Activated CD4-positive, alpha-beta T cell treated with anti-CD3 and anti-CD28 coated beads, Interleukin-2, amount 10 ng/mL, durations not matched to agents 7 days and 5 days (primary cell): Measurements from ENCODE around the gene GADL1. TPM values are rescaled to one million over a fixed set of nuclear protein-coding genes. Genes with fewer than 3 reads are reported as not detected.

Experiments used
- CTCF ChIA-PET: fragments of 350-600 bp; sonication (Branson Sonifier 250); formaldehyde crosslinking; loops from one replicate; lab custom pipeline; 2021; ENCODE audit warnings: antibody characterized with exemption; lab: Charles Lee
- POLR2A ChIA-PET: fragments of 350-600 bp; sonication (Branson Sonifier 250); formaldehyde crosslinking; loops from one replicate; lab custom pipeline; 2021; ENCODE audit warnings: antibody characterized with exemption; lab: Charles Lee
- DNase-seq: peaks from one replicate; pipeline ENCODE4 v3.0.0-alpha.2; 2020
- H3K27ac Mint-ChIP-seq: one replicate; pipeline ENCODE4 v1.8.0; 2021; ENCODE audit warnings: mild to moderate bottlenecking, moderate library complexity, mixed read lengths
- H3K27me3 Mint-ChIP-seq: one replicate; pipeline ENCODE4 v1.8.0; 2021; ENCODE audit warnings: mixed read lengths
- H3K36me3 Mint-ChIP-seq: one replicate; pipeline ENCODE4 v1.8.0; 2021; ENCODE audit warnings: low read depth, mixed read lengths
- H3K4me1 Mint-ChIP-seq: one replicate; pipeline ENCODE4 v1.8.0; 2021; ENCODE audit warnings: mixed read lengths
- H3K4me3 Mint-ChIP-seq: one replicate; pipeline ENCODE4 v1.8.0; 2021; ENCODE audit warnings: mild to moderate bottlenecking, moderate library complexity, mixed read lengths
- H3K9me3 Mint-ChIP-seq: one replicate; pipeline ENCODE4 v1.8.0; 2021; ENCODE audit warnings: mixed read lengths
- total RNA-seq, 2 experiments: library from RNA; stranded (reverse); gene quantifications; one replicate each; pipeline ENCODE4 v1.2.3, GENCODE V29; 2021

GADL1 gene
- total RNA-seq, 2 experiments from 2014 or later = not detected

- Mint-ChIP-seq H3K9me3 (peaks cover 23% of the 10 kb centered on the region), H3K4me1 (peaks cover 4% of the 10 kb centered on the region), H3K36me3 (peaks cover 47% of the 10 kb centered on the region), H3K27ac (no peak overlapping the region), H3K27me3 (no peaks in the 10 kb centered on the region), H3K4me3 (no peak overlapping the region)
- ChIA-PET CTCF (interaction anchor here (3.1 kb wide), 1 partner anchor 10 kb away, joined by 10 read pairs; no protein-coding TSS in a partner anchor), POLR2A (no interaction called here)
- no peak for DNase-seq
Measured at GRCh38 chr3:30702828-30703397, 191.5 kb downstream of the GADL1 start.

- Mint-ChIP-seq H3K27me3 (no peaks in the 10 kb centered on the region), H3K9me3 (peaks cover 23% of the 10 kb centered on the region), H3K4me1 (peaks cover 4% of the 10 kb centered on the region), H3K27ac (no peak overlapping the region), H3K4me3 (no peak overlapping the region), H3K36me3 (peaks cover 54% of the 10 kb centered on the region)
- ChIA-PET CTCF (interaction anchor here (3.1 kb wide), 1 partner anchor 9 kb away, joined by 10 read pairs; no protein-coding TSS in a partner anchor), POLR2A (no interaction called here)
- no peak for DNase-seq
Measured at GRCh38 chr3:30702038-30702827, 192.2 kb downstream of the GADL1 start.

GRCh38 chr3:30700702-30701321 is 193.6 kb downstream of the GADL1 start:
- Mint-ChIP-seq H3K9me3 (peaks cover 17% of the 10 kb centered on the region), H3K36me3 (peaks cover 67% of the 10 kb centered on the region), H3K27ac (no peak overlapping the region), H3K4me1 (peaks cover 4% of the 10 kb centered on the region), H3K4me3 (no peak overlapping the region), H3K27me3 (no peaks in the 10 kb centered on the region)
- DNase-seq = no peak
- ChIA-PET POLR2A (no interaction called here), CTCF (no interaction called here)

- DNase-seq = no peak
- Mint-ChIP-seq H3K9me3 (peaks cover 17% of the 10 kb centered on the region), H3K36me3 (peaks cover 76% of the 10 kb centered on the region), H3K4me1 (peaks cover 8% of the 10 kb centered on the region), H3K4me3 (no peak overlapping the region), H3K27ac (peak overlapping the region; percentile 16), H3K27me3 (no peaks in the 10 kb centered on the region)
- CTCF ChIA-PET = no interaction called here
- POLR2A ChIA-PET = no interaction called here
Measured at GRCh38 chr3:30699927-30700326, 194.5 kb downstream of the GADL1 start.

- ChIA-PET CTCF (no interaction called here), POLR2A (no interaction called here)
- Mint-ChIP-seq H3K4me3 (no peak overlapping the region), H3K36me3 (peaks cover 82% of the 10 kb centered on the region), H3K27ac (no peak overlapping the region), H3K4me1 (peaks cover 15% of the 10 kb centered on the region), H3K27me3 (no peaks in the 10 kb centered on the region), H3K9me3 (peaks cover 13% of the 10 kb centered on the region)
- no peak for DNase-seq
Measured at GRCh38 chr3:30698549-30698948, 195.9 kb downstream of the GADL1 start.

- no peak overlapping the region for H3K4me3 Mint-ChIP-seq
- DNase-seq = no peak
- peaks cover 82% of the 10 kb centered on the region for H3K36me3 Mint-ChIP-seq
- H3K27me3 Mint-ChIP-seq = no peaks in the 10 kb centered on the region
- CTCF ChIA-PET = interaction anchor here (0.6 to 1.1 kb wide), 3 partner anchors 12 to 262 kb away, joined by 3 to 5 read pairs (median 3); no protein-coding TSS in a partner anchor
- POLR2A ChIA-PET = no interaction called here
- no peaks in the 10 kb centered on the region for H3K9me3 Mint-ChIP-seq
- H3K4me1 Mint-ChIP-seq = peaks cover 30% of the 10 kb centered on the region
- no peak overlapping the region for H3K27ac Mint-ChIP-seq
Measured at GRCh38 chr3:30696896-30697295, 197.6 kb downstream of the GADL1 start.

GRCh38 chr3:30696403-30696819 is 198.1 kb downstream of the GADL1 start:
- Mint-ChIP-seq H3K4me3 (no peak overlapping the region), H3K27ac (no peak overlapping the region), H3K9me3 (no peaks in the 10 kb centered on the region), H3K36me3 (peaks cover 82% of the 10 kb centered on the region), H3K4me1 (peaks cover 30% of the 10 kb centered on the region), H3K27me3 (no peaks in the 10 kb centered on the region)
- CTCF ChIA-PET = interaction anchor here (1.1 to 1.3 kb wide), 3 partner anchors 11 to 35 kb away, joined by 3 to 5 read pairs (median 3); no protein-coding TSS in a partner anchor
- DNase-seq = no peak
- POLR2A ChIA-PET = no interaction called here

GRCh38 chr3:30695302-30696061 is 199.0 kb downstream of the GADL1 start:
- H3K4me1 Mint-ChIP-seq = peaks cover 36% of the 10 kb centered on the region
- POLR2A ChIA-PET = no interaction called here
- H3K36me3 Mint-ChIP-seq = peaks cover 84% of the 10 kb centered on the region
- CTCF ChIA-PET = interaction anchor here (0.6 to 1.3 kb wide), 5 partner anchors 10 to 431 kb away, joined by 3 to 5 read pairs (median 3); no protein-coding TSS in a partner anchor
- no peak overlapping the region for H3K4me3 Mint-ChIP-seq
- DNase-seq = no peak
- no peak overlapping the region for H3K27ac Mint-ChIP-seq
- no peaks in the 10 kb centered on the region for H3K9me3 Mint-ChIP-seq
- H3K27me3 Mint-ChIP-seq = no peaks in the 10 kb centered on the region

GRCh38 chr3:30694668-30695067 is 199.8 kb downstream of the GADL1 start:
- H3K9me3 Mint-ChIP-seq = no peaks in the 10 kb centered on the region
- ChIA-PET POLR2A (interaction anchor here (0.7 kb wide), 1 partner anchor 64 kb away, joined by 7 read pairs; no protein-coding TSS in a partner anchor), CTCF (interaction anchor here (0.6 to 2.2 kb wide), 8 partner anchors 12 to 429 kb away, joined by 3 to 11 read pairs (median 4); no protein-coding TSS in a partner anchor)
- H3K27me3 Mint-ChIP-seq = no peaks in the 10 kb centered on the region
- H3K27ac Mint-ChIP-seq = peak overlapping the region; percentile 36
- DNase-seq = no peak
- H3K4me3 Mint-ChIP-seq = no peak overlapping the region
- peaks cover 87% of the 10 kb centered on the region for H3K36me3 Mint-ChIP-seq
- peaks cover 43% of the 10 kb centered on the region for H3K4me1 Mint-ChIP-seq

- H3K4me3 Mint-ChIP-seq = no peak overlapping the region
- H3K4me1 Mint-ChIP-seq = peaks cover 48% of the 10 kb centered on the region
- CTCF ChIA-PET = interaction anchor here (0.6 to 2.2 kb wide), 18 partner anchors 9 to 603 kb away, joined by 3 to 11 read pairs (median 4); partner anchors contain the start of gene TGFBR2
- peaks cover 90% of the 10 kb centered on the region for H3K36me3 Mint-ChIP-seq
- DNase-seq = no peak
- H3K27ac Mint-ChIP-seq = peak overlapping the region; percentile 36
- H3K9me3 Mint-ChIP-seq = no peaks in the 10 kb centered on the region
- POLR2A ChIA-PET = interaction anchor here (0.7 kb wide), 1 partner anchor 63 kb away, joined by 7 read pairs; no protein-coding TSS in a partner anchor
- H3K27me3 Mint-ChIP-seq = no peaks in the 10 kb centered on the region
Measured at GRCh38 chr3:30694148-30694547, 200.3 kb downstream of the GADL1 start.

- H3K36me3 Mint-ChIP-seq = peaks cover 90% of the 10 kb centered on the region
- H3K9me3 Mint-ChIP-seq = no peaks in the 10 kb centered on the region
- peak overlapping the region; percentile 70 for H3K27ac Mint-ChIP-seq
- DNase-seq = peak; percentile 68
- ChIA-PET CTCF (interaction anchor here (0.7 to 2.2 kb wide), 20 partner anchors 9 to 604 kb away, joined by 3 to 11 read pairs (median 4); partner anchors contain the start of gene TGFBR2), POLR2A (no interaction called here)
- peaks cover 54% of the 10 kb centered on the region for H3K4me1 Mint-ChIP-seq
- no peak overlapping the region for H3K4me3 Mint-ChIP-seq
- H3K27me3 Mint-ChIP-seq = no peaks in the 10 kb centered on the region
Measured at GRCh38 chr3:30693470-30694120, 200.9 kb downstream of the GADL1 start.
